CD14-positive monocyte (primary cell): ENCODE results near the gene UBE3C. TPM values are rescaled to one million over a fixed set of nuclear protein-coding genes. Genes with fewer than 3 reads are reported as not detected.

ENCODE experiments used
- DNase-seq, 3 donors: peaks; one replicate each; pipeline ENCODE4 v3.0.0-alpha.2; 2011 to 2022
- H2AFZ ChIP-seq: 2 replicates; pipeline ENCODE4 v1.6.0; 2012; ENCODE audit warnings: mild to moderate bottlenecking, low read depth, low read length, inconsistent platforms; ENCODE audit not compliant: insufficient read depth, poor library complexity, severe bottlenecking
- H3K27ac ChIP-seq, 2 donors: 1 replicate in 1 of 2; 2 replicates in 1 of 2; pipeline ENCODE4 v1.5.1; 2012 to 2013; ENCODE audit warnings: low read length in 2 of 2, control low read depth in 1 of 2, inconsistent platforms in 1 of 2, low read depth in 1 of 2, mild to moderate bottlenecking in 1 of 2
- H3K27me3 ChIP-seq, 2 donors: one replicate each; pipeline versions ENCODE4 v1.6.0 to v1.6.1; 2011 to 2013; ENCODE audit warnings: low read length in 2 of 2; ENCODE audit not compliant: control insufficient read depth in 2 of 2, insufficient read depth in 2 of 2
- H3K36me3 ChIP-seq, 2 donors: replicated peaks in 1 of 2; 1 replicate in 1 of 2; 2 replicates in 1 of 2; pipeline versions ENCODE4 v1.5.1 to v1.6.1; 2012 to 2013; ENCODE audit warnings: low read length in 2 of 2, control low read depth in 1 of 2, inconsistent platforms in 1 of 2, mild to moderate bottlenecking in 1 of 2; ENCODE audit not compliant: insufficient read depth in 2 of 2, control insufficient read depth in 1 of 2
- H3K4me1 ChIP-seq, 2 donors: 1 replicate in 1 of 2; 2 replicates in 1 of 2; pipeline versions ENCODE4 v1.5.1 to v1.6.1; 2012 to 2013; ENCODE audit warnings: low read length in 2 of 2, control low read depth in 1 of 2, inconsistent platforms in 1 of 2, mild to moderate bottlenecking in 1 of 2, moderate library complexity in 1 of 2; ENCODE audit not compliant: insufficient read depth in 2 of 2, control insufficient read depth in 1 of 2
- H3K4me2 ChIP-seq: replicated peaks from 2 replicates; pipeline ENCODE3; 2012; ENCODE audit warnings: low read length, moderate library complexity, mild to moderate bottlenecking; ENCODE audit not compliant: poor library complexity, severe bottlenecking; ENCODE audit errors: extremely low read depth
- H3K4me3 ChIP-seq, 3 experiments: fragments of 200-600 bp in 1 of 3; sonication (generic) in 1 of 3; replicated peaks in 1 of 3; 1 replicate in 2 of 3; 2 replicates in 1 of 3; pipeline ENCODE4 v1.5.1; 2011 to 2013; ENCODE audit warnings: low read length in 3 of 3, mild to moderate bottlenecking in 3 of 3, control low read depth in 2 of 3, low read depth in 2 of 3, inconsistent platforms in 1 of 3, moderate library complexity in 1 of 3
- H3K79me2 ChIP-seq: 2 replicates; pipeline ENCODE4 v1.6.0; 2012; ENCODE audit warnings: mild to moderate bottlenecking, control low read depth, inconsistent platforms, low read length, moderate library complexity; ENCODE audit not compliant: insufficient read depth
- H3K9ac ChIP-seq: 2 replicates; pipeline ENCODE4 v1.6.0; 2017; ENCODE audit warnings: low read length, mild to moderate bottlenecking; ENCODE audit not compliant: insufficient read depth, poor library complexity, severe bottlenecking
- H3K9me3 ChIP-seq, 2 donors: replicated peaks in 1 of 2; 1 replicate in 1 of 2; 2 replicates in 1 of 2; pipeline versions ENCODE4 v1.5.1 to v1.6.1; 2012 to 2013; ENCODE audit warnings: low read length in 2 of 2, control low read depth in 1 of 2; ENCODE audit not compliant: control insufficient read depth in 1 of 2, insufficient read depth in 1 of 2
- H4K20me1 ChIP-seq: 2 replicates; pipeline ENCODE4 v1.6.0; 2012; ENCODE audit warnings: mild to moderate bottlenecking, low read length, control low read depth, moderate library complexity; ENCODE audit not compliant: insufficient read depth
- H3K27ac Mint-ChIP-seq, 7 donors: one replicate each; pipeline ENCODE4 v1.8.0; 2020; ENCODE audit warnings: mild to moderate bottlenecking in 7 of 7, mixed read lengths in 7 of 7, moderate library complexity in 6 of 7, inconsistent platforms in 2 of 7
- H3K27me3 Mint-ChIP-seq, 3 donors: one replicate each; pipeline ENCODE4 v1.8.0; 2021 to 2022; ENCODE audit warnings: low read depth in 3 of 3, mild to moderate bottlenecking in 3 of 3, mixed read lengths in 3 of 3, moderate library complexity in 3 of 3, inconsistent platforms in 1 of 3
- H3K36me3 Mint-ChIP-seq, 2 donors: one replicate each; pipeline ENCODE4 v1.8.0; 2020; ENCODE audit warnings: mixed read lengths in 2 of 2, inconsistent platforms in 1 of 2, mild to moderate bottlenecking in 1 of 2
- H3K4me1 Mint-ChIP-seq: one replicate; pipeline ENCODE4 v1.8.0; 2020; ENCODE audit warnings: mild to moderate bottlenecking, mixed read lengths
- H3K4me3 Mint-ChIP-seq, 2 donors: one replicate each; pipeline ENCODE4 v1.8.0; 2020; ENCODE audit warnings: mild to moderate bottlenecking in 2 of 2, mixed read lengths in 2 of 2, moderate library complexity in 1 of 2
- H3K9me3 Mint-ChIP-seq, 7 donors: one replicate each; pipeline ENCODE4 v1.8.0; 2020 to 2022; ENCODE audit warnings: mixed read lengths in 7 of 7, mild to moderate bottlenecking in 6 of 7, moderate library complexity in 6 of 7, inconsistent platforms in 2 of 7
- CTCF ChIP-seq: fragments of 200-600 bp; IDR thresholded peaks from one replicate; pipeline ENCODE4 v1.8.0; 2022; ENCODE audit warnings: antibody characterized with exemption, mild to moderate bottlenecking
- WGBS: methylation state at CpG from one replicate; pipeline ENCODE4 v1.1.5; 2013; ENCODE audit warnings: missing lambda C conversion rate; ENCODE audit not compliant: insufficient coverage; 5-methylcytosine and 5-hydroxymethylcytosine counted together
- intact Hi-C, 2 donors: fragments of 100-400 bp; cut with micrococcal nuclease; formaldehyde crosslinking; loops; one replicate each; pipeline versions ENCODE4 v1.15.0 to v1.15.1; 2023
- polyA plus RNA-seq, 3 donors: library from polyadenylated mRNA; depleted of rRNA in 1 of 3; unstranded in 2 of 3; stranded (reverse) in 1 of 3; fragments of 300-500 nt in 2 of 3; fragments of >200 nt in 1 of 3; fragmentation: Illumina TruSeq in 2 of 3; gene quantifications; 1 replicate in 2 of 3; 2 replicates in 1 of 3; pipeline ENCODE4 v1.2.3, GENCODE V29; 2012 to 2021

The UBE3C gene
- polyA plus RNA-seq, 3 donors = 19.5 to 34.5 (median 24.3) TPM

GRCh38 chr7:157125376-157126223 is 13.1 kb upstream of the UBE3C start:
- no peak overlapping the region for H2AFZ ChIP-seq
- 92% methylated on average over 26 of the region's 26 CpGs for WGBS

DNA sequence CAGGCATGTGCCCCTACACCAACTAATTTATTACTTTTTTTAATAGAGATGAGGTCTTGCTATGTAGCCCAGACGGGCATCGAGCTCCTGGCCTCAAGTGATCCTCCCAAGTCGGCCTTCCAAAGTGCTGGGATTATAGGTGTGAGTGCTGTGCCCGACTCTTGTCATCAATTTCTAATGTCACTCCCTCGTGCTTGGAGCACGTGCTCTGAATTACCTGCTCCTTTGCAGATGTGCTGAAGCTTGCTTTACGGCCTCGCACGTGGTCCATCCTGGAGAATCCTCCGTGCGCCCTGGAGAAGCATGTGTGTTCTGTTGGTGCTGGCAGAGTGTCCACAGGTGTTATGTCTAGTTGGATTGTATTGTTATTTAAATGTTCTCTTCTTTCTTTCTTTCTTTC is 11.8 kb upstream of the UBE3C start:
- Histone ChIP-seq H3K9ac (no peak overlapping the region), H3K9me3 (no peaks in the 10 kb centered on the region), H3K36me3 (no peaks in the 10 kb centered on the region), H3K27ac (no peak overlapping the region), H3K4me3 (no peak overlapping the region), H4K20me1 (no peaks in the 10 kb centered on the region), H3K27me3 (peaks cover 0 to 2% of the 10 kb centered on the region in 2 donors), H2AFZ (no peak overlapping the region), H3K4me1 (no peaks in the 10 kb centered on the region), H3K4me2 (no peak overlapping the region), H3K79me2 (no peaks in the 10 kb centered on the region)
- 92% methylated on average over 5 of the region's 11 CpGs for WGBS
- TF ChIP-seq CTCF = no peak
- Mint-ChIP-seq H3K36me3 (no peaks in the 10 kb centered on the region), H3K4me3 (no peak overlapping the region), H3K9me3 (no peaks in the 10 kb centered on the region), H3K27ac (no peak overlapping the region), H3K4me1 (no peaks in the 10 kb centered on the region), H3K27me3 (peaks cover 5 to 21% (median 20%) of the 10 kb centered on the region in 3 donors)
- DNase-seq = no peak
- intact Hi-C loops = no loop called here

More at GRCh38 chr7:157125376-157126223, 13.1 kb upstream of the UBE3C start:
- H3K4me2 ChIP-seq = no peak overlapping the region
- TF ChIP-seq CTCF = no peak
- Mint-ChIP-seq H3K36me3 (no peaks in the 10 kb centered on the region), H3K27ac (no peak overlapping the region), H3K27me3 (peaks cover 5 to 15% (median 8%) of the 10 kb centered on the region in 3 donors), H3K9me3 (no peaks in the 10 kb centered on the region), H3K4me1 (no peaks in the 10 kb centered on the region), H3K4me3 (no peak overlapping the region)
- H3K79me2 ChIP-seq = no peaks in the 10 kb centered on the region
- no peaks in the 10 kb centered on the region for H3K4me1 ChIP-seq
- H3K4me3 ChIP-seq = no peak overlapping the region
- DNase-seq = no peak
- H3K27ac ChIP-seq = no peak overlapping the region
- H3K27me3 ChIP-seq = peaks cover 0 to 2% of the 10 kb centered on the region in 2 donors
- H4K20me1 ChIP-seq = no peaks in the 10 kb centered on the region
- H3K36me3 ChIP-seq = no peaks in the 10 kb centered on the region
- H3K9me3 ChIP-seq = no peaks in the 10 kb centered on the region
- no peak overlapping the region for H3K9ac ChIP-seq
- intact Hi-C loops = no loop called here
